ENCODE data around the gene ZNF92. TPM values are rescaled to one million over a fixed set of nuclear protein-coding genes. Genes with fewer than 3 reads are reported as not detected.
"Not testable (repeated sequence)": the region's sequence is repeated elsewhere in the genome, so short reads cannot be mapped to it uniquely, and the experiment has no call there.

ZNF92 gene
- polyA plus RNA-seq (2013), result 21.0 TPM

DNA sequence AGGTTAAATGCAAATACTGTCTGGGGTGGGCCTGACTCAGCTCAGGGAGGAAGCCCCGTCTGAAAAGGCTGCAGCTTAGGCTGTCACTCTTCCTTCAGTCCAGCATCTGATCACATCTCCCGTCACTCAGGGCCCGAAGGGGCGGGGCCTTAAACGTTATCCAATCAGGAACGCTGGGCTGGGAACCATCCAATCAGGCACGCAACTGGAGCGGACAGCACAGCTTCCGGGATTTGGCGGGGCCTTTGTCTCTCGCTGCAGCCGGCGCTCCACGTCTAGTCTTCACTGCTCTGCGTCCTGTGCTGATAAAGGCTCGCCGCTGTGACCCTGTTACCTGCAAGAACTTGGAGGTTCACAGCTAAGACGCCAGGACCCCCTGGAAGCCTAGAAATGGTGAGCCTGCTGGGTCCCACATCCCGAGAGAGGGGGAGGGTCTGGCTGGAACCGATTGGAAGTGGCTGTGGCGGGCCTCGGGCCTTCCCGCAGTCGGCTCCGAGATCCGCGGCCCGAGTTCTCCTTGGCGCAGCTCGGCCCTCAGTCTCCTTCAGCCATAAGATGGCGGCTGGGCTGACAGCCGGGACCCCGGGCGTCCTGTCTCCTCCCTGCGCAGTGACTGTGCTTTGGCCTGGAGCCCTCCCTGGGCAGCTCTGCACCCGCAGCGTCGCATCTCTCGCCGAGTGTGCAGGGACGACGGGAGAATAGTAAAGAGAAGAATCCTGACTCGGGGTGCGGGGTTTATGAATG, at the start of gene ZNF92:
TSS of gene ZNF92 (plus strand) at position 248 of the 744 bp plus-strand sequence. CDS start at position 391, 143 bp downstream.
- 0% methylated on average over 37 of the region's 44 CpGs for WGBS (ENCODE audit: insufficient coverage)
- H3K4me3 ChIP-seq (ENCODE audit: control insufficient read depth in 1 of 7, extremely low read depth in 1 of 7, insufficient read depth in 4 of 7, low read depth in 2 of 7, low read length in 6 of 7), result peak within 1 kb of the TSS; percentile 85 to 95 (median 92)
- ChIA-PET CTCF (interaction anchor here (1.2 kb wide), 1 partner anchor 13 kb away, joined by 3 read pairs; no protein-coding TSS in a partner anchor), POLR2A (interaction anchor here (0.9 kb wide), 1 partner anchor 10 kb away, joined by 5 read pairs; no protein-coding TSS in a partner anchor)
- DNase-seq, result peak; percentile 96 to 98 (median 97)
- peak within 1 kb of the TSS; percentile 91 to 95 for H3K27ac ChIP-seq (ENCODE audit: insufficient read depth in 1 of 2, low read depth in 1 of 2, low read length in 2 of 2, poor library complexity in 1 of 2, severe bottlenecking in 2 of 2)
- no peaks in the 10 kb centered on the region for H3K9me3 ChIP-seq (ENCODE audit: control extremely low read depth in 1 of 5, control insufficient read depth in 4 of 5, insufficient read depth in 2 of 5, low read depth in 1 of 5, low read length in 4 of 5)
- no peaks in the 10 kb centered on the region for H3K27me3 ChIP-seq (replicated peaks in 2 of 5; ENCODE audit: control insufficient read depth in 4 of 5, insufficient read depth in 5 of 5, low read length in 4 of 5)
- H3K4me1 ChIP-seq (ENCODE audit: control extremely low read depth in 1 of 4, control insufficient read depth in 4 of 4, insufficient read depth in 4 of 4, low read length in 3 of 4), result peaks cover 6 to 13% (median 10%) of the 10 kb centered on the region in 4 experiments
- peaks cover 0 to 8% (median 5%) of the 10 kb centered on the region in 4 experiments for H3K36me3 ChIP-seq (ENCODE audit: control insufficient read depth in 4 of 4, insufficient read depth in 4 of 4, low read length in 3 of 4)

DNA sequence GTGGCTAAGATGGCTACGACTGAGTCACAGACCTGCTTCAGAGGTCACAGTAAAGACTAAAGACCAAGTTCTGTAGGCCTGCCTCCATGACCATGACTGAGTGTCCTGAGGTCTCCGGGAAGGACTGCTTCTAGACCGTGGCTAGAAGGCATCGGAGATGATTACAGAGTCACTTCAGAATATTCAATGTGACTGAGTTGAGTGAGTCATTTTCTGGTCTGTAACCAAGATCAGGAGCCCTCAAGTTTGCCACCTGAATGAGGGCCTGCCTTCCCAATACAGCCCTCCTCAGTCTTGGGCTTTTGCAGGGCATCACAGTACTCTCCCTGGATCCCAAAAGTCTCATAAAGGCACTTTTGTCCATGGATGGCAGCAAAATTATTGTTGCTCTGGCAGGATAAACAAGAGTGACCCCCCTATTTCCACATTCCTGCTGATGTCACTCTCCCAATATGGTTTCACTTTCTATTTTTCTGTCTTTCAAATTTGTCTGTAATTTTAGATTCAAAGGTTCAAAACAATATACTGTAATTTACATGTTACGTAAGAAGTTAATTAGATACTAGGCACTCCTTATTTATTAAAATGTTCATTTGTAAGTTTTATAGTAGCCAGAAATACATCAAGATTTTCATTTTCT, 47.7 kb upstream of the ZNF92 start:
- Histone ChIP-seq H3K4me3 (ENCODE audit: control insufficient read depth in 1 of 7, extremely low read depth in 1 of 7, insufficient read depth in 4 of 7, low read depth in 2 of 7, low read length in 6 of 7) (no peak overlapping the region), H3K9me3 (ENCODE audit: control extremely low read depth in 1 of 5, control insufficient read depth in 4 of 5, insufficient read depth in 2 of 5, low read depth in 1 of 5, low read length in 4 of 5) (no peaks in the 10 kb centered on the region), H3K27ac (ENCODE audit: insufficient read depth in 1 of 2, low read depth in 1 of 2, low read length in 2 of 2, poor library complexity in 1 of 2, severe bottlenecking in 2 of 2) (no peak overlapping the region), H3K36me3 (ENCODE audit: control insufficient read depth in 4 of 4, insufficient read depth in 4 of 4, low read length in 3 of 4) (no peaks in the 10 kb centered on the region), H3K27me3 (replicated peaks in 2 of 5; ENCODE audit: control insufficient read depth in 4 of 5, insufficient read depth in 5 of 5, low read length in 4 of 5) (no peaks in the 10 kb centered on the region), H3K4me1 (ENCODE audit: control extremely low read depth in 1 of 4, control insufficient read depth in 4 of 4, insufficient read depth in 4 of 4, low read length in 3 of 4) (no peaks in the 10 kb centered on the region)
- WGBS (ENCODE audit: insufficient coverage), result 100% methylated on average over 4 of the region's 5 CpGs
- ChIA-PET CTCF (interaction anchor here (1.6 kb wide), 1 partner anchor 18 kb away, joined by 4 read pairs; no protein-coding TSS in a partner anchor), POLR2A (no interaction called here)
- DNase-seq, result peak; percentile 5 to 44 (median 36)

DNA sequence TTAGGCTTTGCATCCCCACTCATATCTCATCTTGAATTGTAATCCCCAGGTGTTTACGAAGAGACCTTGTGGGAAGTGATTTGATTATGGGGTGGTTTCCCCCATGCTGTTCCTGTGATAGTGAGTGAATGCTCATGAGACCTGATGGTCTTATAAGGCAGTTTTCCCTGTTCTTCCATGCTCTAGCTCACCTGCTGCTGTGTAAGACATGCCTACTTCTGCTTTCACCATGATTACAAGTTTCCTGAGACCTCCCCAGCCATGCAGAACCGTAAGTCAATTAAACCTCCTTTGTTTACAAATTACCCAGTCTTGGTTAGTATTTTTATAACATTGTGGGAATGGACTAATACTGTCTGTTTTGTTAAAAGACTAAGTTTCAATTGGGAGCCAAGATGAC, 35.3 kb upstream of the ZNF92 start:
- H3K4me3 ChIP-seq (ENCODE audit: control insufficient read depth in 1 of 7, extremely low read depth in 1 of 7, insufficient read depth in 4 of 7, low read depth in 2 of 7, low read length in 6 of 7), result no peak overlapping the region
- CTCF ChIA-PET, result no interaction called here
- no peaks in the 10 kb centered on the region for H3K9me3 ChIP-seq (ENCODE audit: control extremely low read depth in 1 of 5, control insufficient read depth in 4 of 5, insufficient read depth in 2 of 5, low read depth in 1 of 5, low read length in 4 of 5)
- DNase-seq, result no peak
- no peak overlapping the region for H3K27ac ChIP-seq (ENCODE audit: insufficient read depth in 1 of 2, low read depth in 1 of 2, low read length in 2 of 2, poor library complexity in 1 of 2, severe bottlenecking in 2 of 2)
- H3K36me3 ChIP-seq (ENCODE audit: control insufficient read depth in 4 of 4, insufficient read depth in 4 of 4, low read length in 3 of 4), result no peaks in the 10 kb centered on the region
- POLR2A ChIA-PET, result no interaction called here
- no peaks in the 10 kb centered on the region for H3K4me1 ChIP-seq (ENCODE audit: control extremely low read depth in 1 of 4, control insufficient read depth in 4 of 4, insufficient read depth in 4 of 4, low read length in 3 of 4)
- WGBS (ENCODE audit: insufficient coverage), result no CpG with 5 or more reads among the region's 2 CpGs
- no peaks in the 10 kb centered on the region for H3K27me3 ChIP-seq (replicated peaks in 2 of 5; ENCODE audit: control insufficient read depth in 4 of 5, insufficient read depth in 5 of 5, low read length in 4 of 5)

DNA sequence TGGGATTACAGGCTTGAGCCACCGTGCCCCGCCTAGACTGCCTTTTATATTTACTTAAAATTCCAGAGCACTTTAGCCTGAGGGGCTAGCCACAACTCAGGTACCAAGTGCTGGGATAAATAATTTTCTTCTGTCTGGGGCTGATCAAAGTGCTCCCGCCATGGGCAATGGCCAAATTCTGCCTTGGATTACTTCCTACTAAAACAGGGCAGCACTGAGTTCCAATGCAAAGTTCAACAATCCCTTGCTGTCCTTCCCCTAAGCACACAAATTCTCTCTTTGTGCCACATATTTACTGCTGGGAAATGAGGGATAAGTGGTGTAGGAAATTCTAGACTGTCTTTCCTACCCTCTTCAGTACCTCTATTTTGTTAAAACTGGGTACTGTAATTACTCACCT, 34.4 kb upstream of the ZNF92 start:
- ChIA-PET CTCF (no interaction called here), POLR2A (no interaction called here)
- DNase-seq, result no peak
- H3K4me1 ChIP-seq (ENCODE audit: control extremely low read depth in 1 of 4, control insufficient read depth in 4 of 4, insufficient read depth in 4 of 4, low read length in 3 of 4), result no peaks in the 10 kb centered on the region
- 100% methylated on average over 1 of the region's 3 CpGs for WGBS (ENCODE audit: insufficient coverage)
- H3K27ac ChIP-seq (ENCODE audit: insufficient read depth in 1 of 2, low read depth in 1 of 2, low read length in 2 of 2, poor library complexity in 1 of 2, severe bottlenecking in 2 of 2), result no peak overlapping the region
- no peaks in the 10 kb centered on the region for H3K36me3 ChIP-seq (ENCODE audit: control insufficient read depth in 4 of 4, insufficient read depth in 4 of 4, low read length in 3 of 4)
- no peaks in the 10 kb centered on the region for H3K9me3 ChIP-seq (ENCODE audit: control extremely low read depth in 1 of 5, control insufficient read depth in 4 of 5, insufficient read depth in 2 of 5, low read depth in 1 of 5, low read length in 4 of 5)
- no peaks in the 10 kb centered on the region for H3K27me3 ChIP-seq (replicated peaks in 2 of 5; ENCODE audit: control insufficient read depth in 4 of 5, insufficient read depth in 5 of 5, low read length in 4 of 5)
- H3K4me3 ChIP-seq (ENCODE audit: control insufficient read depth in 1 of 7, extremely low read depth in 1 of 7, insufficient read depth in 4 of 7, low read depth in 2 of 7, low read length in 6 of 7), result no peak overlapping the region

DNA sequence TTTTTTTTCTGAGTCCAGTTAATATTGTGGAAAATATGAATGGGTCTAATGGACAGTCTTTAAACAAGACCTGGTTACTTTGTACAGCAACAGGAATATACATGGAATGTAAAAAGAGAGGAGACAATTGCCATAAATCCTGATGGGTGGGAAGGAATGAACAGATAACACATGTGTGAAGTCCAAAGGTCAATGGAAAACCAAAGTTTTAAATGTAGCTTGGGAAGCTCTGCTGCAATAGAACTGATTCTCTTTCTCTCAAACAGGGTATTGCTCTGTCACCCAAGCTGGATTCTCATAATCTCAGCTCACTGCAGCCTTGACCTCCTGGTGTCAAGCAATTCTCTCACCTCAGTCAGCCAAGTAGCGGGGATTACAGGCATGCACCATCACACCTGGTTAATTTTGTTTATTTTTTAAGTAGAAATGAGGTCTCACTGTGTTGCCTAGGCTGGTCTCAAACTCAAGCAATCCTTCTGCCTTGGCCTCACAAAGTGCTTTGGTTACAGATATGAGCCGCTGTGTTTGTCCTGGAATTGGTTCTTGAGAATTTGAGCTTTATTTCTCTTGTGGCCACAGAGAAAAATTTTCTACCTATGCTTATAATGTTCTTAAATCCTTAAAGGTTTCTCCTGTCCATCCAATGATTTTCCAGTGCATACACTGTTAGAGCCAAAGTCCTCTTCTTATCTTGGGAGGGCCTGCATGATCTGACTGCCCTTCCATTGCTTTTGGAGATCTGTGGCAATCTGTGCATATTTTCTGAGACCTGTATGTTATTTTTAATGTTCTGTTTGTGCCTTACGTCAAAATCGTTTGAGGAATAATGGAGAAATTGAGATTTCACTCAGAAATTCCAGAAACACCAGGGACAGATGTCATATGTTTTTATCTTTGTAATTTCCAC, 30.7 kb upstream of the ZNF92 start:
- ChIA-PET POLR2A (no interaction called here), CTCF (no interaction called here)
- no CpG with 5 or more reads among the region's 4 CpGs for WGBS (ENCODE audit: insufficient coverage)
- Histone ChIP-seq H3K9me3 (ENCODE audit: control extremely low read depth in 1 of 5, control insufficient read depth in 4 of 5, insufficient read depth in 2 of 5, low read depth in 1 of 5, low read length in 4 of 5) (no peaks in the 10 kb centered on the region), H3K36me3 (ENCODE audit: control insufficient read depth in 4 of 4, insufficient read depth in 4 of 4, low read length in 3 of 4) (no peaks in the 10 kb centered on the region), H3K27ac (ENCODE audit: insufficient read depth in 1 of 2, low read depth in 1 of 2, low read length in 2 of 2, poor library complexity in 1 of 2, severe bottlenecking in 2 of 2) (no peak overlapping the region), H3K4me1 (ENCODE audit: control extremely low read depth in 1 of 4, control insufficient read depth in 4 of 4, insufficient read depth in 4 of 4, low read length in 3 of 4) (no peaks in the 10 kb centered on the region), H3K27me3 (replicated peaks in 2 of 5; ENCODE audit: control insufficient read depth in 4 of 5, insufficient read depth in 5 of 5, low read length in 4 of 5) (no peaks in the 10 kb centered on the region), H3K4me3 (ENCODE audit: control insufficient read depth in 1 of 7, extremely low read depth in 1 of 7, insufficient read depth in 4 of 7, low read depth in 2 of 7, low read length in 6 of 7) (no peak overlapping the region)
- DNase-seq, result no peak

DNA sequence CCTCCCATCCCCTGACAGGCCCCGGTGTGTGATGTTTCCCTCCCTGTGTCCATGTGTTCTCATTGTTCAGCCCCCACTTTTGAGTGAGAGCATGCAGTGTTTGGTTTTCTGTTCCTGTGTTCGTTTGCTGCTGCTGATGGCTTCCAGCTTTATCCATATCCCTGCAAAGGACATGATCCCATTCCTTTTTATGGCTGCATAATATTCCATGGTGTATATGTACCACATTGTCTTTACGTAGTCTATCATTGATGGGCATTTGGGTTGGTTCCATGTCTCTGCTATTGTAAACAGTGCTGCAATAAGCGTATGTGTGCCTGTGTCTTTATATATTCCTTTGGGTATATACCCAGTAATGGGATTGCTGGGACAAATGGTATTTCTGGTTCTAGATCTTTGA, 29.1 kb upstream of the ZNF92 start:
- DNase-seq; H3K9me3 ChIP-seq (ENCODE audit: control extremely low read depth in 1 of 5, control insufficient read depth in 4 of 5, insufficient read depth in 2 of 5, low read depth in 1 of 5, low read length in 4 of 5); H3K36me3 ChIP-seq (ENCODE audit: control insufficient read depth in 4 of 4, insufficient read depth in 4 of 4, low read length in 3 of 4); H3K4me1 ChIP-seq (ENCODE audit: control extremely low read depth in 1 of 4, control insufficient read depth in 4 of 4, insufficient read depth in 4 of 4, low read length in 3 of 4); H3K27ac ChIP-seq (ENCODE audit: insufficient read depth in 1 of 2, low read depth in 1 of 2, low read length in 2 of 2, poor library complexity in 1 of 2, severe bottlenecking in 2 of 2); H3K27me3 ChIP-seq (replicated peaks in 2 of 5; ENCODE audit: control insufficient read depth in 4 of 5, insufficient read depth in 5 of 5, low read length in 4 of 5); POLR2A ChIA-PET; CTCF ChIA-PET; H3K4me3 ChIP-seq (ENCODE audit: control insufficient read depth in 1 of 7, extremely low read depth in 1 of 7, insufficient read depth in 4 of 7, low read depth in 2 of 7, low read length in 6 of 7): not testable (repeated sequence)
- WGBS (ENCODE audit: insufficient coverage), result 100% methylated on average over 3 of the region's 4 CpGs

Measured in common myeloid progenitor, CD34-positive (primary cell).